HG03442 (cell line): ENCODE results near the gene MAJIN.
"Not testable (repeated sequence)": the region's sequence is repeated elsewhere in the genome, so short reads cannot be mapped to it uniquely, and the experiment has no call there.

Experiments
- ATAC-seq: cut with Tn5 transposase; IDR thresholded peaks from one replicate; pipeline ENCODE4 v1.9.1; 2021; ENCODE audit warnings: mild to moderate bottlenecking, moderate library complexity; ENCODE audit not compliant: unreplicated experiment

The MAJIN gene

DNA sequence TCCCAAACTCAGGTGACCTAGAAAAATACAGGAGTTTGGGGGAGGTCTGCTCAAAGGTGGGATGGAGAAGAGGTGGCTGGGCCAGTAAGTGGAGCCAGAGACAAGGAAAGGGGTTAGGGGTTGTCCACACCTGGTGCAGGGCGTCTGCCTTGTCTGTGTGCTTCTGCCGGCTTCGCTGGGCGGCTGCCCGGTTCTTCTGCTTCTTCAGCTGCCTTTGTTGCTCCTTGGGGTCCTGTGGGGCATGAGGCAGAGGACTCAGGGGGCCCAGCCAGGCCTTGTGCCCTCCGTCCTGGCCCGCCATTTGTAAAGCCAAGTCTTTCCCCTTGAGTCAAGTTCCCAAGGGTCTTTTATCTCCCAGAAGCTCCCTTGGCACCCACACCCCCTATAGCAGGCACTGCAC is 22.4 kb upstream of the MAJIN start:
- ATAC-seq, result no peak

DNA sequence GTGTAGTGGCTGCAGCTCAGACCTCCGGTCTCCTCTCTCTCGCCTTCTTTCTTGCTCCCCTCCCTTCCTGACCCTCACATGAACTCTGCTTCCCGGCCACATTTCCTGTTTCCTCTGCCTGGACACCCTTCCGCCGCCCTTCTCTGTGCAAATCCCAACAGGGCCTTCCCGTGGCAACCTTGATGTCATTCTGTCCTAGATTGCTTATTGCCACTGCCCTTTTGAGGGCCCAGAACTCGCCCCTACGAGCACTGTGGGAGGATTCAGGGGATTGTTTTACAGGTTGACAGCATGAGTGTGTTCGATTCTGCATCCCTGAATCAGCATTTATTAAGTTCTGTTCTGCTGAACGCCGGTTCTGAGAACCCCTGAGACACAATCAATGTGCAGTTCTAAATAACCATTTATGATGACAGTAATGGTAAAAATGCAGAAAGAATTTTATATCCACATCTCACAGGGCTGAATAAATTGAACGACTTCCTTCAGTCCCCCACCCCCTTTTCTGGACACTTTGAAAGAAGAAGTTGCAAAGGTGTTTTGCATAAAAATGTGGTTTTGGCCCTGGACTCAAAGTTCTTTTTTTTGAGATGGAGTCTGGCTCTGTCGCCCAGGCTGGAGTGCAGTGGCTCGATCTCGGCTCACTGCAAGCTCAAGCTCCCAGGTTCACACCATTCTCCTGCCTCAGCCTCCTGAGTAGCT is 18.5 kb upstream of the MAJIN start:
- no peak for ATAC-seq

DNA sequence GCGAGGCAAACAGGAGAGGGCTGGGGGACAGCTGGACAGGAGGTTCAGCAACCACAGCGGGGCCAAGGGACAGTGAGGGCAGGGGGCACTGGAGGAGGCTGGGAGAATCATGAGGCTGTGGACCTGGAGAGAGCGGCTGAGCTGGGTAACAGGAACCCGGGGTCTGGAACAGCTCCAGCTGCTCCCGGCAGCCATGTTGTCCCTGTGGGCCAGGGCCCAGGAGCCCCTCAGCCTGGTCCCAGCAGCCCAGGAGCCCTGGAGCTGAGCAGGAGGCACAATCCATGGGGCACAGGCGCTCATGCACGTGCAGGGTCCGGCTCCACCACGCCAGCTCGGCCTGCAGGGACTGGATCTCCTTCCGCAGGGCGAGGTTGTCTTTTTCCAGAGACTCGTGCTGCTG is 17.5 kb upstream of the MAJIN start:
- ATAC-seq, result no peak

DNA sequence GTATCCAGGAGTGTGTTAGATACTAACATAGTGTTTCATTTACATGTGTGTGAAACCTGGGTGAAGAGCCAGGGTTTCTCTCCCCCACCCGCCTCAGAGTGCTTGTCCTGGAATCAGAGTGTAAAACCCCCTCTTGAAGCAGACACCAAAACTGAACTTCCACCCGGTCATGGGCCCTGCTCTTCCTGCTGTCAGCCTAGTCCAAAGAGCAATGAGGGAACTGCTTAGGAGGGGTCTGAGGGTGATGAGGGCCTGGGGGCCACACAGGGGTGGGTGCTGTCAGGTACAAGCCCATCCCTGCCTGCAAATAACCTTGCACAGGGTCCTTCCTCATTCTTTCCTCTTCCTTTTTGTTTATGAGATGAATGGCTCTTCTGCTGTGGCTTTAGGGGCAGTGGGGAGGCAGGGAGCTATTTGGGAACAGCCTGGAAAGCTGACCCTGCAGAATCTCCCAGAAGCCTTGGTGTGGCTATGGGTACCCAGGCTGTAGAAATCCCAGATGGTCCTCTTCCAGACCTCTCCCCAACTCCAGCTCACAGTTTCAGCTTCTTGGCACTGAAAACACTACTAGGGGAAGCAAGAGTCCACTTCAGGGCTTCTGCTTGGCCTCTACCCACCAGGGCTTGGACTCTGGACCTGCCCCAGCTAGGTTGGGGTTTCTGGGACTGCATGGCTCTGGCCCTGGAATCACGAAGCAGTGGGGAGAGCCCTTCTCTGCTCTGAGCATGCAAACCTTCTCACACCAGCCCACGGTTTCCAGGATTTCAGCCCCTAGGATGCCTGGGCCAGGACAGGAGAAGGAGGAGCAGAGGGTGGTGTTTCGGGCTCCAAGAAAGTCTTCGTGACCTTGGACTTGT is 16.3 kb upstream of the MAJIN start:
- ATAC-seq, result no peak

DNA sequence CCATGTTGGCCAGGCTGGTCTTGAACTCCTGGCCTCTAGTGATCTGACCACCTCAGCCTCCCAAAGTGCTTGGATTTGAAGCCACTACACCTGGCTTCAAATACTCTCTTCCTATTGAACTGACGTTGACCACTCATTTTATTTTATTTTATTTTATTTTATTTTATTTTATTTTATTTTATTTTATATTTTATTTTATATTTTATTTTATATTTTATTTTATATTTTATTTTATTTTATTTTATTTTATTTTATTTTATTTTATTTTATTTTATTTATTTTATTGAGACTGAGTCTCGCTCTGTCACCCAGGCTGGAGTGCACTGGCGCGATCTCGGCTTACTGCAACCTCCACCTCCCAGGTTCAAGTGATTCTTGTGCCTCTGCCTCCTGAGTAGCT is 11.4 kb upstream of the MAJIN start:
- ATAC-seq, result not testable (repeated sequence)

DNA sequence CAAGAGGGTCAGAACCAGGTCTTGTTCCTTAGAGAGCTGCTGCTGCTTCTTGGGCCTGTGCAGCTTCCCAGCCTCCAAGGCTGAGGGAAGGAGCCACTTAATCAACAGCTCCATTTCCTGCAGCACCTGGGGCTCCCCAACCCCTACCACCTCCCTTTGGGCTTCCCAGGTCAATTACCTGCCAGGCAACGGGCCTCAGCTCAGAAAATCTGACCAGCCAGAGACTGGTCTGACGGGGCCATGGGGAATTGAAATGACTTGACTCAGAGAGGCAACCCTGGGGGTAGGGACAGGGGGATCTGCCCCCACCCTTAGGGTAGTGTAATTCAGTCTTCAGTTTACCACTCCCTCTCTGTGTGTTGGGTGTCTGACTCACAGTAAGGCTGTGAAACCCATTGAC is 4.7 kb upstream of the MAJIN start:
- no peak for ATAC-seq

DNA sequence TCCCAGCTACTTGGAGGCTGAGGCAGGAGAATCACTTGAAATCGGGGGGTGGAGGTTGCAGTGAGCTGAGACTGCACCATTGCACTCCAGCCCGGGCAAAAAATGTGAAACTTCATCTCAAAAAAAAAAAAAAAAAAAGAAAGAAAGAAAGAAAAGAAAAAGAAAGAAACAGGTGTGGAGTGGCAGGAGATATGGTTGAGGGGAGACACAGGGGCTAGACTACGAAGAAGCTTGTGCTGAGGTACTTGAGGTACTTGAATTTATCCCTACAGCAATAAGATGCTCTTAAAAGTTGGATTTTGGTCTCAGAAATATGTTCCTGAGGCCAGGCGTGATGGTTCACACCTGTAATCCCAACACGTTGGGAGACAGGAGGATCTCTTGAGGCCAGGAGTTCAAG is 2.2 kb upstream of the MAJIN start:
- ATAC-seq, result no peak

DNA sequence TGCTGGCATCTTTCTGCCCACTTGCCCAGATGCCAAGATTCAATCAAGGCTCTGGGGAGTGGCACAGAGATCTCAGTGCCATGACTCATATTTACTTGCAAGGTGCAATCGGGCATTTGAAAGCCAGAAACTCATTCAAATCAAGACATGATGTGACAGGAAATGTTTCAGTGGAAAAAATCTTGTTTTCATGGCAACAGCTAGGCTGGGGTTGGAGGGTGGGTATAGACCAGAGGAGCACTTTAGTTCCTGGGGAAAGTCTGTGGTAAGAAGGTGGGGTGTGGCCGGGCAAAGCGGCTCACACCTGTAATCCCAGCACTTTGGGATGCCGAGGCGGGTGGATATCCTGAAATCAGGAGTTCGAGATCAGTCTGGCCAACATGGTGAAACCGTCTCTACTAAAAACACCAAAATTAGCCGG is 1.2 kb downstream of the MAJIN start:
- no peak for ATAC-seq

DNA sequence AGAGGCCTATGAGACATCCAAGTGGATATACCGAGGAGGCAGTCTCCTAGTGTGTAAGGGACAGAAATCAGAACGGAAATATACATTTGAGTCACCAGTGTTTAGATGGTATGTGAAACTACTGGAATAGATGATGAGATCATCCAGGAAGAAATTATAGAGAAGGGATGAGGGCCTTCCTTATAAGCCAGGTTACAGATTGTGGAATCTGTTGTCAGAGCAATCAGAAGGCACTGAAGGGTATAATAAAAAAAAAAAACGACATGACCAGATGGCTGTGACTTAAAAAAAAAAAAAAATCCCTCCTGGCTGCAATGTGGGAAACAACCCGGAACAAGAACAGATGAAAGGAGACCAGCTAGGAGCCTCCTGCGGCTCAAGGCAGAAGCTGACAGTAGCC is 2.7 kb downstream of the MAJIN start:
- ATAC-seq, result no peak

DNA sequence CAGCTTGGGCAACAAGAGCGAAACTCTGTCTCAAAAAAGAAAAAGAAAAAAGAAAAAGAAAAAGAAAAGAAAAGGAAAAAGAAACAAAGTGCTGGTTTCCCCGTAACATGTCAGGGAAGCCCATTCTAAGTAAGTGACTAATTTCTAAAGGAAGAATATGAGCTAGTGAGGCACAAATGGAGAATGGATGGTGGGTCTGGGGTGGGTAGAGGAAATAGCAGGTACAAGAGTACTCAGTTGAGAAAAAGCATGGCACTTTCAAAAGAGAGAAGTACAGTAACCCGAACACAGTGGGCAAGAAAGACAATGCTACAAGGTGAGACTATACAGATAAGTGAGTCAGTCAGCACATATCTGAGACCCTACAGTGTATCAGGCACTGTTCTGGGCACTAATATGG is 4.5 kb downstream of the MAJIN start:
- no peak for ATAC-seq

DNA sequence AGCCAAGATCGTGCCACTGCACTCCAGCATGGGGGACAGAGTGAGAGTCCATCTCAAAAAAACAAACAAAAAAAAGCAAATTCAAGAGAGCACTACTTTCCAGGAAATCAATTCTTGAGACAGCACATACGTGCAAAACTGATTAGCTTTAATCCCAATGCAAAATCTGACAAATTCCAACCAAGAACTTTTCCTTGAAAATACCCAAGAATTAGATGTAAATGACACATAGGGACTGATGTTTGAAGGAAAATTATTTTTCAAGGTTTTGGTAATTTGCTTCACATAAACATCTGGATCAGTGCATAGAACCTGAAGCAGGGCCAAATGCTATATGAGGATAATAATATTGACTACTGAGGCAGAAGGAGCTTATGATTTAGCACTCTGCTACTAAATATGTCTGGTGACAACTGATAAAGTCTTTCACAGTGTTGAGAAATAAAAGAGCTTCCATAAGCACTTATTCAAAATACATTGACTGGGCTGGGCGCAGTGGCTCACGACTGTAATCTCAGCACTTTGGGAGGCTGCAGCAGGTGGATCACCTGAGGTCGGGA is 8.8 kb downstream of the MAJIN start:
- ATAC-seq, result no peak

DNA sequence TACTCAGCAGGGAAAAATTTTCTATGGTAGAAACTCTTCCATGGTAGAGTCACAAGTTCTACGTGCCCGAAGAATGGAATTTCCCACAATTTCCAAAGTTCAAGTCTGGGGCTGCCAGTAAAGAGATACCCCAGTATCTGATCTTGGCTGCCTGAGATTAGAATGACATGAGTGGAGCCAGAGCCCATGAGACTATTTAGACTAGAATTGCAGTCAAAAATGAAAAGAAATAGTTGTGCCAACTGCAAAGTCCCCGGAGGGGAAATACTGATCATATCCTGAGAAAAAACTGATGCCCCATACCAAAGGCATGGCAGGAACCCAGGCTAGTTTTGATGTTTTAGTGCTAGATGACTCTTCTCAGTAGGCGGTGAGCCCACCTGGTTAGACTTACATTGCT is 11.2 kb downstream of the MAJIN start:
- ATAC-seq, result no peak

DNA sequence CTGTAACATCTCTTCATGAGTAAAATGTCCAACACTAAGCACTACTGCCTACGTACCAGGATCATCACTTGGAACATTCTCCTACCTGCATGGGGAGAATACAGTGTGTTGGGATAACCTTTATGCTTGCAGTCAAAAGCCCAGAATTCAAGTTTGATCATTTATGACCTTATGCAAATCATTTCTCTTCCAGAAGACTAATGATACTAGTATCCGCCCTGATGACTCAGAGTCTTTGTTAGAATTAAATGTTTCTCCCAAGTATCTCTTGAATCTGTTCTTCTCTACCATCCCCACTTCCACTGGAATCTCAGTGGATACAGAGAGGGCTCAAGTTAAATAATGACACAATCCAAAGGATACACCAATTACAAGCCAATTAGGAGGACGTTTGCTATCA is 12.4 kb downstream of the MAJIN start:
- ATAC-seq, result no peak

DNA sequence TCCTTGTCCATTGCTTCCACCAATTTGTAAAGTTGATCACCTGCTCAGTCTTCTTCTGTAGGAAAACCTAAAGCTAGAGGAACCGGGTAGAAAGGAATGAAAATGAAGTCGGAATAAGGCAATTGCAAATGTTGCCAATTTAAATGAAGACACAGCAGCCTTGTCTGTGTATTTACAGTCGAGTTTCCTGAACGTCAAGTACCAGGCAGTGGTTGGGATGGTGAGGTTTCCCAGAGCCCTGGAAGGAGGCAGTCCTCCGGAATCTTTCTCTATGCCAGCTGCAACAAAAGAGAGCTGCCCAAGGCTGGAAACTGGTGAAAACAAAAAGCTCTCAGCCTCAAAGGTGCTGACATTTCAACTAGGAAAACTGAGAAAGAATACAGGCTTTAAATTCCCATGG is 17.7 kb downstream of the MAJIN start:
- ATAC-seq, result no peak

DNA sequence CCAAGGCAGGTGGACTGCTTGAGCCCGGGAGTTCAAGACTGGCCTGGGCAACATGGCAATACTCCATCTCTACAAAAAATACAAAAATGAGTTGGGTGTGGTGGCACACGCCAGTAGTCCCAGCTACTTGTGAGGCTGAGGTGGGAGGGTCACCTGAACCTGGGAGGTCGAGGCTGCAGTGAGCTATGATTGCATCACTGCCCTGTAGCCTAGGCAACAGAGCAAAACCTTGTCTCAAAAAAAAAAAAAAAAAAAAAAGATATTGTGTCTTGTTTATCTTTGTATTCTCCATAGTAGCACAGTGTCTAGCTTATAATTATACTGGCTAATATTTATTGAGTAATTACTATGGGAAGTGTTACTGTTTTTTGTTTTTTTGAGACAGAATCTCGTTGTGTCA is 20.4 kb downstream of the MAJIN start:
- no peak for ATAC-seq

DNA sequence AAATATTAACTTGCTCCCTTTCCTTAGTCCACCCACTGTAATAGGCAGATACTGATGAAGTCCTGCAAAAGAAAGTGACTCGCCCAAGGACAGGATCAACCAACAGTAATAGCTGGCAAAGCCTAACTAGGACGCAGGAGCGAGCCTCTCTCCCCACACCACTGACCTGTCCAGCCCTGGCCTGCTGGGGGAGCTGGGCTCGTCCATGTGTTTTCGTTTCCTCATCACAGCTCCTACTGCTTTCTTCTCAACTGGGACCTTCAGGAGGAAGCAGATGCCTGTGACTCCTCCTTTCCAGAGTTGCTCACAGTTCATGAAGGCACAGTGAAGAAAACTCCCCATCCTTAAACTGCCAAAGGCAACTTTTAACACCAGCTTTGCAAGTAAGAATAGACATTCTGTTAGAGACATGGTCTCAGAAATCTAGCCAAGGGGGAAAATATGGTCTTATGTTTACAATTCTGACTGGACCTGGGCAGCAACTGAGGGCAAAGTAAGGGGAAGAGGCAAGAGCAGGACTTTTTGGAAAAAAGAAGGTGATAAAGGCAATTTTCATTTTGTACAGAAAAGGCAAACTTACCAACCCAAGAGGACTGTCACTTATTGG is 24.6 kb downstream of the MAJIN start:
- ATAC-seq, result no peak

DNA sequence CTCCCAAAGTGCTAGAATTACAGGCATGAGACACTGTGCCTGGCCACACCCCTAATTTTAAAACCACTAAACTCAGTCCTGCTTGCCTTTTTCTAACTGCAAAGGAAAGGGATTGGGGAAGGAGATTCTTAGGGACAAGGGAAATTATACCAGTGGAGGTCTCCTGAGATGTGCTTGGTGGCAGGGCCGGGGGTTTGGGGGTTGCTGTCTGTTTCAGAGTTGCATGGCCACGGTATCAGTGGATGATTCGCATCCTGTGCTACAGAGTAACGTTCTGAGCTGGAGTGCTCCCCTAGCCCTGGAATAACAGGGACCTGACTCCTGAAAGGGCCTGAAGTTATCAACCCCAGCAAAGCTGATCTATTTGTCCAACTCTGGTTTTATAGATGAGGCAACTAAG is 35.4 kb downstream of the MAJIN start:
- ATAC-seq, result no peak

DNA sequence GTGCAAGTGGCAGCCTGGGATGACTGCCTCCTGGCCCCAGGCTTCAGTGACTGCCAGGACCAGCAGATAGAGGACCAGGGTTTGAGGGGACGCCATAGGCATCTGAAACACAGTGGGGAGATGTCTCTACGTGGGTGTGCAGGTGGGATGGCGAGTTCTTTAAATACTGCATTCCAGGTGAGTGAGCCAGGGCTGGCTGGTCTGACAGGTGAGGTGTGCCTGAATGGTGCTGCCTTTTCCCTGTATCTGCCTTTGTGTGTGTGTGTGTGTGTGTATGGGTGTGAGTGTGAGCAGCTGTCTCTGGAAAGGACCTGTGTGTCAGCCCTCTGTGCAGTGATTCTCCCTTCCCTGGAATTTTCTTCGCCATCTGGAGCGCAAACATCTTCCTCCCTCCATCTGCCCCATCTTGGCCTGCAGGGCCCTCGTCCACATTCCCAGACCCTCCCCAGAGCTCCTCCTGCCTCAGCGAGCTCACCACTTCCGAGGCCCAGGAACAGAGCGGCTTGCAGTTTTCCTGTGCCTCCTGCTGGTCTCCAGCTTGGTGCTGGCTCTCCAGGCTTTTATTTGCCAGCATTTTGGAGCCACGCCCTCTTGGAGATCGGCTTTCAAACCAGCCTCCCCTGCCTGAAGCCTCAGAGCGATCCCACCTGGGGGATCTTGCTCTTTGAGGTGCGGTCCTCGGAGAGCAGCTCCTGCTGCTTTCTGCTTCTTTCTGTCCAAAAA is 36.4 kb downstream of the MAJIN start, which contains the start of gene GPHA2:
Gene GPHA2 (minus strand): TSS at position 535 of the 723 bp plus-strand sequence. CDS start 433 bp downstream, at position 102.
- ATAC-seq, result no peak

DNA sequence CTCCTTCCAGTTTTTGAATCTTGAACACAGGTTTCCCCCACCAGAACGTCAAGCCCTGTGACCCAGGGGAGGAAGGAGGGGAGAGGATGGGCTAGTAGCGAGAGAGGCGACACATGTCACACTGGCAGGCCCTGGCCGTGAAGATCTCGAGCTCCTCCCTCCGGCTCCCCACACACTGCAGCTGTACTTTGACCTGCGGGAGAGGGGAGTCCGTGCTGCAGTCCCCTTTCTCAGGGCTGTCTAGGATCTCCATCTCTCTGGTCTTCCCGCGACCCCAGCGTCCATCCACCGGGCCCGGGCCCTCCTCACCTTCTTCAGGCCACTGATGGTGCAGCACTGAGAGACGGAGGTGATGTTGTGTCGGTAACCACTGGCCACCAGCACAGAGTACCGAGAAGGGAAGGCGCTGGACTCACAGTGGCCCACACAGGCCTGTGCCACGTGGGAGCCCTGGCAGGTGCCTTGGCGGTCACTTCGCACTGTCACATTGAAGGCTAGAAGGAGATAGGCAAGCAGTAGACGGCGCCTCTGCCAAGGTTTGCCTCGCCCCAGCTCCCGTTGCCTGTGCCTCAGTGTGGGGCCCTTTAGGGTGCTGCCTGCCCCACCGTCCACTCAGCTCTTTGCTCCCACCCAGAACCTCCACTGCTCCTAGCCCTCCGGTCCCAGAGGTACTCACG is 37.1 kb downstream of the MAJIN start:
- no peak for ATAC-seq

DNA sequence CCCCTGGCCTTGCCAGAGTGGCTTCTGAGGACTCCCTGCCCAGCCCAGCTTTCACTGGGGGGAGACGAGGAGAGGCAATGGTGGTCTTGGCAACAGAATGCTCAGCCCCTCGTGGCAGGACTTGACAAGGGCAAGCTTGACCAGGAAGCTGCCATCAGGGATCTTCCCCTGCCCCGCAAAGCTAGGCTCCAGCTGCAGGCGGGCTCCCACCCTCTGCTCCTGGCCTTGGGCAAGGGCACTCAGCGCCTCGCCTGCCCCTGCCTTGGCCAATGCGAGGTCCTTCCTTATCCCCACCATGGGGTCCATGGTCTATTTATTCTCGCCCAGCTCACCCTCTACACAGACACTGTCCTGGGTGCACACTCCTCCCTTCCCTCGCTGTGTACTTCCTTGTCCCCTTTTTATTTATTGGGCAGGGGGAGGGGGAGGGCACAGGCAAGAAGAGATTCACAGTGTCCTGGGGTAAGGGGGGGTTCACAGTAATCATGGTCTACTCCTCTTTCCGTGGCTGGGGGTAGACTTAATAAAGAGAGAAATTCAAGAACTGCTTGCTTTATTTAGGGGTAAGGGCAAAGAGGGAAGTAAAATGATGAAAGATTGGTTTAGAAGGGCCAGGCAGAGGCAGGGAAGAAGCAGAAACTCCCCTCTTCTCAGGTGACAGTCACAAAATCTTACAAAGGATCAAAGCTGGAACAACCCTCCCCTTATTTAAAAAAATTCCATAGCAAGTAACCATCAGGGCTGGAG is 37.8 kb downstream of the MAJIN start:
- no peak for ATAC-seq
